ENCODE measurements around the gene CCDC33. TPM values are rescaled to one million over a fixed set of nuclear protein-coding genes. Genes with fewer than 3 reads are reported as not detected.

Gene CCDC33
- total RNA-seq, 1 experiment from 2014 or later: 0.15 TPM

DNA sequence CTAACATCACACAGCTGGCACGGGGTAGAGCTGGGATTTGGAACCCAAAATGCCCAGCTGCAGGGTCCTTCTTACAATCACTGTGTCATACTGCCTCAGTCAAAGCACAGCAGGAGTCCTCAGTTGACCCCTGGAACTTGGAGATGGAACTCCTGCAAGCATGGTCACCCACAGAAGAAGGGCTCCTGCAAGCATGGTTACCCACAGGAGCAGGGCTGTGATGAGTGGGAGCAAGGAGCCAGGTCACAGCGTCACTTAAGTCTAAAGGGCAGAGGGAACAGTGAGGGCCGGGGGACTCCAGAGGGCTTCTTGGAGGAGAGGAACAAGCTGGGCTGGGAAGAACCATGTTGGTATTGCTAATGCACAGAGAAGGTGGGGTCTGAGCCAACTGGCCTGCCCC, 24.9 kb downstream of the CCDC33 start:
- Histone ChIP-seq H3K79me2 (ENCODE audit: insufficient read depth, low read length) (no peaks in the 10 kb centered on the region), H3K4me3 (replicated peaks in 1 of 2; ENCODE audit: low read depth in 1 of 2, low read length in 2 of 2) (no peak overlapping the region), H3K9me3 (ENCODE audit: control insufficient read depth in 1 of 2, insufficient read depth in 1 of 2, low read depth in 1 of 2, low read length in 2 of 2) (no peaks in the 10 kb centered on the region), H3K4me1 (ENCODE audit: control insufficient read depth in 1 of 2, insufficient read depth in 2 of 2, low read length in 2 of 2) (no peaks in the 10 kb centered on the region), H3K27me3 (ENCODE audit: insufficient read depth, low read length) (peaks cover 42% of the 10 kb centered on the region), H3K9me2 (ENCODE audit: insufficient read depth) (no peaks in the 10 kb centered on the region), H3K9ac (ENCODE audit: low read length) (no peak overlapping the region), H3K36me3 (ENCODE audit: control insufficient read depth in 1 of 2, insufficient read depth in 2 of 2, low read length in 2 of 2) (no peaks in the 10 kb centered on the region), H2AFZ (ENCODE audit: low read depth, low read length, poor library complexity, severe bottlenecking) (no peak overlapping the region), H3K4me2 (ENCODE audit: low read length) (no peak overlapping the region), H4K20me1 (ENCODE audit: insufficient read depth) (no peaks in the 10 kb centered on the region), H3K27ac (ENCODE audit: low read depth, low read length) (no peak overlapping the region)
- intact Hi-C loops (cut with micrococcal nuclease): no loop called here
- ChIA-PET CTCF (no interaction called here), POLR2A (no interaction called here), RAD21 (ENCODE audit: low non-redundant PET in 1 of 2, low total read pairs in 2 of 2, uncharacterized antibody in 2 of 2, unreplicated experiment in 2 of 2) (no interaction called here)
- DNase-seq (ENCODE audit: low read depth, low spot score) (no peak), ATAC-seq (no peak)
- no TSS peak for BruUV-seq (replicated peaks)
- no peak for TF ChIP-seq JUND (IDR thresholded peaks at IDR 0.05)
- TF ChIP-seq POLR2A (IDR thresholded peaks at IDR 0.05; ENCODE audit: borderline replicate concordance, extremely low read depth, insufficient read depth, insufficient read length): no peak

DNA sequence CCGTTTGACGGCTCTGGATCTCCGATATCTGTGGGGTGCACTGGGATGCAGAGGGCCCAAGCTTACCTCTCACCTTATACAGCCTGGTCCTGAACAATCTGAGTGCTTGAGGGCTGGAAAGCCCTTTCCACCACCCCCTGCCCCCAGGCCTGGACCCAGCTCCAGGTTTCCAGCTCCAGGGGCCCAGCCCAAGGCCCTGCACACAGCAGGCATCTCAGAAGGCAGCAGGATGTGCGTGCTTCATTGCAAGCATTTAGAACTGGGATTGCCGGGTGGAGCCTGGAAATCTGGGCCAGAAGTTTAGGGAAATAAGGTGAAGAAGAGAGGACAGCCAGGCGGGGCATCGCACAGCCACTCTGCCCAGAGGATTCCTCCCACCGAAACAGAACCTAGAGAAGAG, 25.6 kb downstream of the CCDC33 start:
- no TSS peak for BruUV-seq (replicated peaks)
- Histone ChIP-seq H3K27ac (ENCODE audit: low read depth, low read length) (no peak overlapping the region), H4K20me1 (ENCODE audit: insufficient read depth) (no peaks in the 10 kb centered on the region), H3K4me2 (ENCODE audit: low read length) (no peak overlapping the region), H3K9me2 (ENCODE audit: insufficient read depth) (no peaks in the 10 kb centered on the region), H3K79me2 (ENCODE audit: insufficient read depth, low read length) (no peaks in the 10 kb centered on the region), H3K4me1 (ENCODE audit: control insufficient read depth in 1 of 2, insufficient read depth in 2 of 2, low read length in 2 of 2) (no peaks in the 10 kb centered on the region), H3K4me3 (replicated peaks in 1 of 2; ENCODE audit: low read depth in 1 of 2, low read length in 2 of 2) (no peak overlapping the region), H3K36me3 (ENCODE audit: control insufficient read depth in 1 of 2, insufficient read depth in 2 of 2, low read length in 2 of 2) (no peaks in the 10 kb centered on the region), H3K9ac (ENCODE audit: low read length) (no peak overlapping the region), H3K9me3 (ENCODE audit: control insufficient read depth in 1 of 2, insufficient read depth in 1 of 2, low read depth in 1 of 2, low read length in 2 of 2) (no peaks in the 10 kb centered on the region), H3K27me3 (ENCODE audit: insufficient read depth, low read length) (peaks cover 47% of the 10 kb centered on the region), H2AFZ (ENCODE audit: low read depth, low read length, poor library complexity, severe bottlenecking) (no peak overlapping the region)
- RAD21 ChIA-PET (ENCODE audit: low non-redundant PET in 1 of 2, low total read pairs in 2 of 2, uncharacterized antibody in 2 of 2, unreplicated experiment in 2 of 2): no interaction called here
- ATAC-seq: no peak
- CTCF ChIA-PET: no interaction called here
- intact Hi-C loops (cut with micrococcal nuclease): no loop called here
- POLR2A ChIA-PET: no interaction called here
- DNase-seq (ENCODE audit: low read depth, low spot score): no peak
- TF ChIP-seq SIN3A (IDR thresholded peaks at IDR 0.05; ENCODE audit: low read depth) (no peak), YY1 (IDR thresholded peaks at IDR 0.05; ENCODE audit: extremely low read depth, insufficient replicate concordance, low read depth, low read length) (no peak), SRF (IDR thresholded peaks at IDR 0.05; ENCODE audit: low read depth) (no peak)

DNA sequence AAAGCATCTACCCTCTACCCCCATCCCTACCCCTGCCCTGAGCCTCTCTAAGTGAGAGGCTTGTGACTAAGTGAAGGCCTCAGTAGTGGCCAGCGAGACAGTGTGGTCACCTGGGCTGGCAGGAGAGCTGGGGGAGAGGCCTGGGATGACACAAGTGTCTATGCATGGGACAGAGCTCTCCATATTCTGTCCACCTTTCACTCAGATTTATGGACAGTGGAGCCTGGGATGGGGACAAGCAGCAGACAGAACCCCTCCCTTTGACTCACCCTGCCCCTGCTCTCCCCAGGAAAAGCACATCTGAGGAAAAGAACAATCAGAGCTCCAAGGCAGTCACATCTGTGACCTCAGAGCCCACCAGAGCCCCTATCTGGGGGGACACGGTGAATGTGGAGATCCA, 26.0 kb downstream of the CCDC33 start:
- peaks cover 51% of the 10 kb centered on the region for H3K27me3 ChIP-seq (ENCODE audit: insufficient read depth, low read length)
- no peaks in the 10 kb centered on the region for H3K79me2 ChIP-seq (ENCODE audit: insufficient read depth, low read length)
- RAD21 ChIA-PET (ENCODE audit: low non-redundant PET in 1 of 2, low total read pairs in 2 of 2, uncharacterized antibody in 2 of 2, unreplicated experiment in 2 of 2): no interaction called here
- DNase-seq (ENCODE audit: low read depth, low spot score) (no peak), ATAC-seq (no peak)
- no TSS peak for BruUV-seq (replicated peaks)
- H4K20me1 ChIP-seq (ENCODE audit: insufficient read depth): no peaks in the 10 kb centered on the region
- no peak for TF ChIP-seq YY1 (IDR thresholded peaks at IDR 0.05; ENCODE audit: extremely low read depth, insufficient replicate concordance, low read depth, low read length)
- TF ChIP-seq, protein P1, sequence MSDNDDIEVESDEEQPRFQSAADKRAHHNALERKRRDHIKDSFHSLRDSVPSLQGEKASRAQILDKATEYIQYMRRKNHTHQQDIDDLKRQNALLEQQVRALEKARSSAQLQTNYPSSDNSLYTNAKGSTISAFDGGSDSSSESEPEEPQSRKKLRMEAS (IDR thresholded peaks at IDR 0.05): no peak
- no peak for TF ChIP-seq POLR2AphosphoS5 (IDR thresholded peaks at IDR 0.05; ENCODE audit: low read depth, low read length)
- no peaks in the 10 kb centered on the region for H3K4me1 ChIP-seq (ENCODE audit: control insufficient read depth in 1 of 2, insufficient read depth in 2 of 2, low read length in 2 of 2)
- intact Hi-C loops (cut with micrococcal nuclease): no loop called here
- no peak overlapping the region for H3K4me3 ChIP-seq (replicated peaks in 1 of 2; ENCODE audit: low read depth in 1 of 2, low read length in 2 of 2)
- POLR2A ChIA-PET: no interaction called here
- H3K9me3 ChIP-seq (ENCODE audit: control insufficient read depth in 1 of 2, insufficient read depth in 1 of 2, low read depth in 1 of 2, low read length in 2 of 2): no peaks in the 10 kb centered on the region
- no peak overlapping the region for H3K27ac ChIP-seq (ENCODE audit: low read depth, low read length)
- CTCF ChIA-PET: no interaction called here
- no peak overlapping the region for H3K4me2 ChIP-seq (ENCODE audit: low read length)
- no peak overlapping the region for H3K9ac ChIP-seq (ENCODE audit: low read length)
- H3K9me2 ChIP-seq (ENCODE audit: insufficient read depth): no peaks in the 10 kb centered on the region
- H3K36me3 ChIP-seq (ENCODE audit: control insufficient read depth in 1 of 2, insufficient read depth in 2 of 2, low read length in 2 of 2): no peaks in the 10 kb centered on the region
- no peak overlapping the region for H2AFZ ChIP-seq (ENCODE audit: low read depth, low read length, poor library complexity, severe bottlenecking)

All from HCT116 (cell line).